Upper lobe of left lung (tissue), 4 donors: ENCODE measurements around the gene STXBP6.

Source experiments
- CTCF ChIP-seq, 6 experiments: fragments of 450-650 bp in 4 of 6; fragments of 200-600 bp in 2 of 6; sonication (generic) in 2 of 6; IDR thresholded peaks; one replicate each; pipeline ENCODE4 v1.5.1; 2016 to 2019; ENCODE audit warnings: antibody characterized with exemption in 6 of 6
- EP300 ChIP-seq, 4 donors: sonication (generic); formaldehyde crosslinking; IDR thresholded peaks; one replicate each; pipeline ENCODE4 v1.5.1; 2017; ENCODE audit warnings: antibody characterized with exemption in 4 of 4, control low read depth in 2 of 4
- POLR2A ChIP-seq, 4 donors: fragments of 450-650 bp; IDR thresholded peaks; one replicate each; pipeline ENCODE4 v1.5.1; 2016 to 2017; ENCODE audit warnings: antibody characterized with exemption in 4 of 4, mild to moderate bottlenecking in 2 of 4

- no peak for TF ChIP-seq CTCF (IDR thresholded peaks at IDR 0.05)
- TF ChIP-seq POLR2A (IDR thresholded peaks at IDR 0.05), result no peak
- TF ChIP-seq EP300 (IDR thresholded peaks at IDR 0.05), result no peak
Observed at GRCh38 chr14:25017562-25017961, 32.4 kb downstream of the STXBP6 start.
